K562 (cell line): ENCODE results near the gene ALOXE3. TPM values are rescaled to one million over a fixed set of nuclear protein-coding genes. Genes with fewer than 3 reads are reported as not detected.

ENCODE experiments used
- ATAC-seq: fragments of 200-7000 bp; cut with Tn5 transposase; 3 replicates; pipeline ENCODE4 v1.9.1; 2020; ENCODE audit warnings: moderate library complexity
- BruUV-seq: library from RNA; stranded (reverse); fragments of 400-500 nt; replicated peaks from 2 replicates; lab custom pipeline; 2021; lab: Mats Ljungman, UMichigan
- CTCF ChIA-PET: fragments of 300-600 bp; formaldehyde crosslinking; extraction: SDS; loops from one replicate; lab custom pipeline; 2021; ENCODE audit warnings: low intra/inter-chr PET ratio; lab: Yijun Ruan, JAX
- POLR2A ChIA-PET: fragments of 300-600, 350-650 bp; sonication (Branson Sonifier 250); formaldehyde crosslinking; extraction: SDS; loops from one replicate; lab custom pipeline; 2021; ENCODE audit warnings: antibody characterized with exemption, inconsistent platforms; lab: Yijun Ruan, JAX
- DNase-seq, 4 experiments: peaks; one replicate each; pipeline versions ENCODE4 v3.0.0 to v3.0.0-alpha.2; 2011 to 2018; ENCODE audit warnings: low spot score in 3 of 4, mixed read lengths in 3 of 4; ENCODE audit errors: extremely low read depth in 1 of 4
- FAIRE-seq: peaks from 2 replicates; lab custom pipeline; 2011; peaks lifted over from hg19 to GRCh38; lab: Jason Lieb, UNC
- H2AFZ ChIP-seq: 2 replicates; pipeline ENCODE4 v1.6.0; 2011; ENCODE audit warnings: low read depth, low read length, control low read depth, inconsistent platforms
- H3K27ac ChIP-seq: fragments of 200-600 bp; 3 replicates; pipeline ENCODE4 v1.8.0; 2011; ENCODE audit warnings: low read depth, mild to moderate bottlenecking, control low read depth, inconsistent platforms, low read length, moderate library complexity, mixed read lengths; ENCODE audit errors: extremely low read depth
- H3K27me3 ChIP-seq, 2 experiments: fragments of 300-600 bp in 1 of 2; 2 replicates in 1 of 2; 3 replicates in 1 of 2; pipeline versions ENCODE4 v1.6.0 to v1.8.0; 2011; ENCODE audit warnings: inconsistent platforms in 2 of 2, low read length in 2 of 2, mild to moderate bottlenecking in 1 of 2, mixed read lengths in 1 of 2, moderate library complexity in 1 of 2; ENCODE audit not compliant: control insufficient read depth in 2 of 2, insufficient read depth in 2 of 2
- H3K36me3 ChIP-seq: fragments of 300-600 bp; 3 replicates; pipeline ENCODE4 v1.8.0; 2011; ENCODE audit warnings: mild to moderate bottlenecking, low read length, inconsistent platforms; ENCODE audit not compliant: control insufficient read depth, insufficient read depth
- H3K4me1 ChIP-seq, 2 experiments: fragments of 200-600 bp in 1 of 2; replicated peaks in 1 of 2; 2 replicates in 1 of 2; 3 replicates in 1 of 2; pipeline versions ENCODE4 v1.5.1 to v1.8.0; 2011; ENCODE audit warnings: inconsistent platforms in 2 of 2, low read length in 2 of 2, mild to moderate bottlenecking in 1 of 2, mixed read lengths in 1 of 2, moderate library complexity in 1 of 2; ENCODE audit not compliant: control insufficient read depth in 2 of 2, insufficient read depth in 2 of 2
- H3K4me2 ChIP-seq: 2 replicates; pipeline ENCODE4 v1.6.1; 2011; ENCODE audit warnings: low read length, control low read depth, inconsistent platforms, mixed read lengths; ENCODE audit not compliant: insufficient read depth
- H3K4me3 ChIP-seq: fragments of 200-600 bp; sonication (generic), shearing (Covaris generic); 2 replicates; pipeline ENCODE4 v1.5.1; 2016; ENCODE audit warnings: control low read depth, inconsistent platforms
- H3K79me2 ChIP-seq: fragments of 200-600 bp; 3 replicates; pipeline ENCODE4 v1.8.0; 2011; ENCODE audit warnings: low read length, inconsistent platforms; ENCODE audit not compliant: control insufficient read depth, insufficient read depth
- H3K9ac ChIP-seq, 2 experiments: 2 replicates each; pipeline versions ENCODE4 v1.6.0 to v1.6.1; 2011; ENCODE audit warnings: low read depth in 2 of 2, low read length in 2 of 2, control low read depth in 1 of 2, inconsistent platforms in 1 of 2, mild to moderate bottlenecking in 1 of 2, mixed read lengths in 1 of 2; ENCODE audit not compliant: insufficient read depth in 1 of 2
- H3K9me1 ChIP-seq: one replicate; pipeline ENCODE4 v1.6.0; 2011; ENCODE audit warnings: inconsistent platforms, mild to moderate bottlenecking, low read length, moderate library complexity; ENCODE audit not compliant: control insufficient read depth, insufficient read depth
- H3K9me3 ChIP-seq: replicated peaks from 2 replicates; pipeline ENCODE4 v1.5.1; 2011; ENCODE audit warnings: low read depth, low read length, inconsistent platforms; ENCODE audit not compliant: control insufficient read depth, insufficient read depth
- H4K20me1 ChIP-seq: replicated peaks from 2 replicates; pipeline ENCODE4 v1.6.1; 2011; ENCODE audit warnings: low read length, inconsistent platforms, mixed read lengths; ENCODE audit not compliant: control insufficient read depth, insufficient read depth
- ETS2 ChIP-seq: IDR thresholded peaks from 2 replicates; pipeline ENCODE4 v1.6.1; 2016; ENCODE audit warnings: borderline replicate concordance, missing genetic modification characterization, mild to moderate bottlenecking, moderate library complexity, missing compliant biosample characterization; ENCODE audit not compliant: poor library complexity, severe bottlenecking
- KDM5B ChIP-seq: fragments of 200-600 bp; sonication (generic); IDR thresholded peaks from 2 replicates; pipeline ENCODE4 v1.6.1; 2012; ENCODE audit warnings: low read depth, mild to moderate bottlenecking, moderate library complexity, low read length, control low read depth, inconsistent platforms; ENCODE audit not compliant: insufficient replicate concordance
- POLR2AphosphoS5 ChIP-seq: IDR thresholded peaks from 2 replicates; pipeline ENCODE4 v1.6.1; 2011; ENCODE audit warnings: mild to moderate bottlenecking, low read depth, low read length, moderate library complexity; ENCODE audit not compliant: control insufficient read depth, insufficient read depth
- STAT5B ChIP-seq: fragments of 250-450 bp; sonication (Bioruptor Pico); IDR thresholded peaks from 2 replicates; pipeline ENCODE4 v1.8.0; 2021; ENCODE audit warnings: mild to moderate bottlenecking, inconsistent platforms
- ZNF253 ChIP-seq: fragments of 250-450 bp; sonication (Bioruptor Pico); conservative IDR thresholded peaks from 2 replicates; pipeline ENCODE4 v1.6.1; 2021; ENCODE audit warnings: mild to moderate bottlenecking
- WGBS: fragments of 100-300 bp; shearing (Covaris generic); methylation state at CpG from one replicate; pipeline ENCODE4 v1.1.6; 2016; ENCODE audit warnings: low coverage, mixed read lengths; ENCODE audit not compliant: insufficient coverage; ENCODE audit errors: missing lambda C conversion rate; 5-methylcytosine and 5-hydroxymethylcytosine counted together
- in situ Hi-C: fragments of 300-500 bp; cut with MboI; formaldehyde crosslinking; loops from 4 replicates; pipeline ENCODE4 v1.15.0; 2018; ENCODE audit warnings: inconsistent platforms, mixed read lengths
- intact Hi-C: fragments of 100-400 bp; cut with micrococcal nuclease; formaldehyde crosslinking; loops from 2 replicates; pipeline ENCODE4 v1.14.2; 2022
- polyA plus RNA-seq, 8 experiments: library from polyadenylated mRNA; depleted of rRNA in 4 of 8; stranded (reverse) in 5 of 8; unstranded in 3 of 8; fragments of >200 nt; fragmentation: Nextera tagmentation in 2 of 8; fragmentation: Illumina TruSeq in 1 of 8; extraction: Ambion mirVana in 2 of 8; extraction: Trizol in 1 of 8; gene quantifications; 2 replicates each; pipeline versions ENCODE4 v1.2.1 to v1.2.3, GENCODE V29; 2011 to 2014; ENCODE audit warnings: inconsistent platforms in 1 of 8, missing spikeins in 1 of 8
- total RNA-seq, 7 experiments: library from RNA; depleted of rRNA in 6 of 7; stranded (reverse); fragments of >200 nt in 6 of 7; fragmentation: Illumina TruSeq in 2 of 7; extraction: Trizol in 2 of 7; gene quantifications; 2 replicates each; pipeline versions ENCODE4 v1.2.1 to v1.2.3, GENCODE V29; 2011 to 2021; ENCODE audit warnings: low replicate concordance in 1 of 7
- TF ChIP-seq, protein P1 (sequence below): fragments of 250-450 bp; sonication (Bioruptor Pico); IDR thresholded peaks from 2 replicates; pipeline ENCODE4 v1.5.0; 2021
- TF ChIP-seq, protein P2 (sequence below): fragments of 450-650 bp; formaldehyde crosslinking; IDR thresholded peaks from 2 replicates; pipeline ENCODE4 v1.4.0; 2020; ENCODE audit warnings: mild to moderate bottlenecking, moderate library complexity
- TF ChIP-seq, protein P3 (sequence below): fragments of 250-450 bp; sonication (Bioruptor Pico); IDR thresholded peaks from 2 replicates; pipeline ENCODE4 v1.4.0; 2020; ENCODE audit warnings: borderline replicate concordance

The ALOXE3 gene
- total and polyA plus RNA-seq, 9 of the 15 experiments (the other 6 are each of a cell fraction or from before 2014, with no cell fraction given): 0.04 TPM; not detected in 8

GRCh38 chr17:8156246-8156992 is 38.1 kb upstream of the ALOXE3 start:
- Histone ChIP-seq H3K9me1 (no peaks in the 10 kb centered on the region), H3K27me3 (no peaks in the 10 kb centered on the region), H3K9me3 (no peaks in the 10 kb centered on the region), H3K4me1 (peaks cover 42 to 68% of the 10 kb centered on the region in 2 experiments), H2AFZ (peak overlapping the region; percentile 77), H3K27ac (peak overlapping the region; percentile 86), H3K9ac (peak overlapping the region; percentile 76 to 95), H3K4me2 (peak overlapping the region; percentile 90), H3K79me2 (peaks cover 48% of the 10 kb centered on the region), H3K36me3 (peaks cover 23% of the 10 kb centered on the region; the same call in 2 of the 3 replicates), H3K4me3 (peak overlapping the region; percentile 52), H4K20me1 (0 out of 2 replicates have a peak, but pooled peaks cover 6% of the 10 kb centered on the region)
- in situ Hi-C loops (no loop called here), intact Hi-C loops (loop anchor here (1.0 kb wide), 2 partner anchors 18 to 36 kb away; no protein-coding TSS in a partner anchor)
- FAIRE-seq (peak; percentile 98), DNase-seq (peak; percentile 88 to 99 (median 92)), ATAC-seq (peak; percentile 83)
- under 1% methylated on average over 36 of the region's 59 CpGs for WGBS
- CTCF ChIA-PET: no interaction called here
- BruUV-seq: no TSS peak
- POLR2A ChIA-PET: interaction anchor here (0.6 to 8.6 kb wide), 10 partner anchors 15 to 874 kb away, joined by 3 to 105 read pairs (median 3); partner anchors contain the start of gene AURKB
- TF ChIP-seq STAT5B (CRISPR knock-in tag) (no peak), KDM5B (no peak), ZNF253 (CRISPR knock-in tag) (no peak), POLR2AphosphoS5 (no peak), ETS2 (tag) (no peak)
- TF ChIP-seq, protein P1, sequence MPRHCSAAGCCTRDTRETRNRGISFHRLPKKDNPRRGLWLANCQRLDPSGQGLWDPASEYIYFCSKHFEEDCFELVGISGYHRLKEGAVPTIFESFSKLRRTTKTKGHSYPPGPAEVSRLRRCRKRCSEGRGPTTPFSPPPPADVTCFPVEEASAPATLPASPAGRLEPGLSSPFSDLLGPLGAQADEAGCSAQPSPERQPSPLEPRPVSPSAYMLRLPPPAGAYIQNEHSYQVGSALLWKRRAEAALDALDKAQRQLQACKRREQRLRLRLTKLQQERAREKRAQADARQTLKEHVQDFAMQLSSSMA: no peak
- TF ChIP-seq, protein P2, sequence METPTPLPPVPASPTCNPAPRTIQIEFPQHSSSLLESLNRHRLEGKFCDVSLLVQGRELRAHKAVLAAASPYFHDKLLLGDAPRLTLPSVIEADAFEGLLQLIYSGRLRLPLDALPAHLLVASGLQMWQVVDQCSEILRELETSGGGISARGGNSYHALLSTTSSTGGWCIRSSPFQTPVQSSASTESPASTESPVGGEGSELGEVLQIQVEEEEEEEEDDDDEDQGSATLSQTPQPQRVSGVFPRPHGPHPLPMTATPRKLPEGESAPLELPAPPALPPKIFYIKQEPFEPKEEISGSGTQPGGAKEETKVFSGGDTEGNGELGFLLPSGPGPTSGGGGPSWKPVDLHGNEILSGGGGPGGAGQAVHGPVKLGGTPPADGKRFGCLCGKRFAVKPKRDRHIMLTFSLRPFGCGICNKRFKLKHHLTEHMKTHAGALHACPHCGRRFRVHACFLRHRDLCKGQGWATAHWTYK (CRISPR knock-in tag): no peak
- TF ChIP-seq, protein P3, sequence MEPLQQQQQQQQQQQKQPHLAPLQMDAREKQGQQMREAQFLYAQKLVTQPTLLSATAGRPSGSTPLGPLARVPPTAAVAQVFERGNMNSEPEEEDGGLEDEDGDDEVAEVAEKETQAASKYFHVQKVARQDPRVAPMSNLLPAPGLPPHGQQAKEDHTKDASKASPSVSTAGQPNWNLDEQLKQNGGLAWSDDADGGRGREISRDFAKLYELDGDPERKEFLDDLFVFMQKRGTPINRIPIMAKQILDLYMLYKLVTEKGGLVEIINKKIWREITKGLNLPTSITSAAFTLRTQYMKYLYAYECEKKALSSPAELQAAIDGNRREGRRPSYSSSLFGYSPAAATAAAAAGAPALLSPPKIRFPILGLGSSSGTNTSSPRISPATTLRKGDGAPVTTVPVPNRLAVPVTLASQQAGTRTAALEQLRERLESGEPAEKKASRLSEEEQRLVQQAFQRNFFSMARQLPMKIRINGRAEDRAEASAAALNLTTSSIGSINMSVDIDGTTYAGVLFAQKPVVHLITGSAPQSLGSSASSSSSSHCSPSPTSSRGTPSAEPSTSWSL (CRISPR knock-in tag): no peak
